GM23338 (cell line): ENCODE data around the gene OSBPL3. TPM values are rescaled to one million over a fixed set of nuclear protein-coding genes. Genes with fewer than 3 reads are reported as not detected.

Source experiments
- ATAC-seq: fragments of 200-7000 bp; cut with Tn5 transposase; 3 replicates; pipeline ENCODE4 v1.9.1; 2020
- DNase-seq: peaks from one replicate; pipeline ENCODE4 v3.0.0-alpha.2; 2015; ENCODE audit warnings: low spot score
- H2AFZ ChIP-seq: fragments of 200-600 bp; sonication (generic); 2 replicates; pipeline ENCODE4 v1.8.0; 2016; ENCODE audit warnings: antibody characterized with exemption, mild to moderate bottlenecking, moderate library complexity
- H3F3A ChIP-seq: fragments of 200-600 bp; sonication (generic); replicated peaks from 2 replicates; pipeline ENCODE4 v1.8.0; 2017; ENCODE audit warnings: antibody characterized with exemption, mixed run types, low read depth
- H3K27ac ChIP-seq: fragments of 200-600 bp; sonication (generic); 2 replicates; pipeline ENCODE4 v1.6.1; 2016; ENCODE audit warnings: low read depth
- H3K27me3 ChIP-seq: fragments of 200-600 bp; sonication (generic); 2 replicates; pipeline ENCODE4 v1.8.0; 2016; ENCODE audit warnings: mild to moderate bottlenecking, mixed run types, moderate library complexity; ENCODE audit not compliant: insufficient read depth
- H3K36me3 ChIP-seq: fragments of 200-600 bp; sonication (generic); 2 replicates; pipeline ENCODE4 v1.8.0; 2016; ENCODE audit warnings: mild to moderate bottlenecking; ENCODE audit not compliant: insufficient read depth
- H3K4me1 ChIP-seq: fragments of 200-600 bp; sonication (generic); 2 replicates; pipeline ENCODE4 v1.8.0; 2016; ENCODE audit warnings: mild to moderate bottlenecking, moderate library complexity; ENCODE audit not compliant: insufficient read depth
- H3K4me2 ChIP-seq: fragments of 200-600 bp; sonication (generic); 2 replicates; pipeline ENCODE4 v1.7.1; 2017; ENCODE audit warnings: mixed run types
- H3K4me3 ChIP-seq: fragments of 200-600 bp; sonication (generic); 2 replicates; pipeline ENCODE4 v1.6.1; 2016; ENCODE audit warnings: mixed run types
- H3K79me2 ChIP-seq: fragments of 200-600 bp; sonication (generic); replicated peaks from 2 replicates; pipeline ENCODE4 v1.8.0; 2017; ENCODE audit warnings: mild to moderate bottlenecking; ENCODE audit not compliant: insufficient read depth
- H3K9me2 ChIP-seq: fragments of 200-600 bp; sonication (generic); 2 replicates; pipeline ENCODE4 v1.8.0; 2017; ENCODE audit not compliant: insufficient read depth
- H4K20me1 ChIP-seq: fragments of 200-600 bp; sonication (generic); replicated peaks from 2 replicates; pipeline ENCODE4 v1.8.0; 2017; ENCODE audit warnings: mild to moderate bottlenecking; ENCODE audit not compliant: insufficient read depth
- H3K27ac Mint-ChIP-seq: 2 replicates; pipeline ENCODE4 v1.8.0; 2020; ENCODE audit warnings: inconsistent platforms, mild to moderate bottlenecking, moderate library complexity, mixed read lengths
- H3K27me3 Mint-ChIP-seq: 3 replicates; pipeline ENCODE4 v1.8.0; 2022; ENCODE audit warnings: low read depth, mild to moderate bottlenecking, moderate library complexity, mixed read lengths, inconsistent platforms; ENCODE audit not compliant: insufficient read depth, poor library complexity
- H3K36me3 Mint-ChIP-seq: 3 replicates; pipeline ENCODE4 v1.8.0; 2021; ENCODE audit warnings: low read depth, mild to moderate bottlenecking, inconsistent platforms, moderate library complexity, mixed read lengths
- H3K4me1 Mint-ChIP-seq: 3 replicates; pipeline ENCODE4 v1.8.0; 2020; ENCODE audit warnings: mild to moderate bottlenecking, inconsistent platforms, mixed read lengths
- H3K4me3 Mint-ChIP-seq: 3 replicates; pipeline ENCODE4 v1.8.0; 2021; ENCODE audit warnings: moderate library complexity, mild to moderate bottlenecking, inconsistent platforms, mixed read lengths
- H3K9me3 Mint-ChIP-seq: 3 replicates; pipeline ENCODE4 v1.8.0; 2020; ENCODE audit warnings: moderate library complexity, mild to moderate bottlenecking, inconsistent platforms, mixed read lengths
- POLR2AphosphoS5 ChIP-seq: IDR thresholded peaks from 2 replicates; pipeline ENCODE4 v1.6.1; 2016; ENCODE audit warnings: antibody characterized with exemption, low read depth
- polyA plus RNA-seq: library from polyadenylated mRNA; unstranded; fragments of >200 nt; fragmentation: Nextera tagmentation; extraction: Ambion mirVana; gene quantifications from 2 replicates; pipeline ENCODE4 v1.2.1, GENCODE V29; 2016
- total RNA-seq: library from RNA; depleted of rRNA; stranded (reverse); fragments of >200 nt; shearing (Covaris generic); gene quantifications from 2 replicates; pipeline ENCODE4 v1.2.3, GENCODE V29; 2014
- TF ChIP-seq, protein P1 (sequence below): IDR thresholded peaks from one replicate; pipeline ENCODE4 v1.6.1; 2018; ENCODE audit warnings: antibody characterized with exemption; ENCODE audit not compliant: unreplicated experiment
- TF ChIP-seq, protein P2 (sequence below): fragments of 250-450 bp; sonication (Bioruptor Pico); IDR thresholded peaks from 2 replicates; pipeline ENCODE4 v1.5.0; 2020; ENCODE audit warnings: mild to moderate bottlenecking, moderate library complexity

Gene OSBPL3
- total and polyA plus RNA-seq, 2 experiments from 2014 or later: 7.2 to 15.7 TPM

GRCh38 chr7:24830440-24831050 lies 149.4 kb downstream of the OSBPL3 start:
- ATAC-seq (no peak), DNase-seq (no peak)
- H3K4me3 Mint-ChIP-seq: no peak overlapping the region
- Histone ChIP-seq H3F3A (no peaks in the 10 kb centered on the region), H3K4me2 (no peak overlapping the region), H2AFZ (no peak overlapping the region), H4K20me1 (no peaks in the 10 kb centered on the region), H3K27ac (no peak overlapping the region), H3K36me3 (no peaks in the 10 kb centered on the region; the same call in 1 of the 2 replicates), H3K27me3 (no peaks in the 10 kb centered on the region), H3K9me2 (no peaks in the 10 kb centered on the region), H3K4me1 (no peaks in the 10 kb centered on the region), H3K4me3 (no peak overlapping the region), H3K79me2 (no peaks in the 10 kb centered on the region)
- TF ChIP-seq, protein P1, sequence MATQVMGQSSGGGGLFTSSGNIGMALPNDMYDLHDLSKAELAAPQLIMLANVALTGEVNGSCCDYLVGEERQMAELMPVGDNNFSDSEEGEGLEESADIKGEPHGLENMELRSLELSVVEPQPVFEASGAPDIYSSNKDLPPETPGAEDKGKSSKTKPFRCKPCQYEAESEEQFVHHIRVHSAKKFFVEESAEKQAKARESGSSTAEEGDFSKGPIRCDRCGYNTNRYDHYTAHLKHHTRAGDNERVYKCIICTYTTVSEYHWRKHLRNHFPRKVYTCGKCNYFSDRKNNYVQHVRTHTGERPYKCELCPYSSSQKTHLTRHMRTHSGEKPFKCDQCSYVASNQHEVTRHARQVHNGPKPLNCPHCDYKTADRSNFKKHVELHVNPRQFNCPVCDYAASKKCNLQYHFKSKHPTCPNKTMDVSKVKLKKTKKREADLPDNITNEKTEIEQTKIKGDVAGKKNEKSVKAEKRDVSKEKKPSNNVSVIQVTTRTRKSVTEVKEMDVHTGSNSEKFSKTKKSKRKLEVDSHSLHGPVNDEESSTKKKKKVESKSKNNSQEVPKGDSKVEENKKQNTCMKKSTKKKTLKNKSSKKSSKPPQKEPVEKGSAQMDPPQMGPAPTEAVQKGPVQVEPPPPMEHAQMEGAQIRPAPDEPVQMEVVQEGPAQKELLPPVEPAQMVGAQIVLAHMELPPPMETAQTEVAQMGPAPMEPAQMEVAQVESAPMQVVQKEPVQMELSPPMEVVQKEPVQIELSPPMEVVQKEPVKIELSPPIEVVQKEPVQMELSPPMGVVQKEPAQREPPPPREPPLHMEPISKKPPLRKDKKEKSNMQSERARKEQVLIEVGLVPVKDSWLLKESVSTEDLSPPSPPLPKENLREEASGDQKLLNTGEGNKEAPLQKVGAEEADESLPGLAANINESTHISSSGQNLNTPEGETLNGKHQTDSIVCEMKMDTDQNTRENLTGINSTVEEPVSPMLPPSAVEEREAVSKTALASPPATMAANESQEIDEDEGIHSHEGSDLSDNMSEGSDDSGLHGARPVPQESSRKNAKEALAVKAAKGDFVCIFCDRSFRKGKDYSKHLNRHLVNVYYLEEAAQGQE: no peak
- TF ChIP-seq, protein P2, sequence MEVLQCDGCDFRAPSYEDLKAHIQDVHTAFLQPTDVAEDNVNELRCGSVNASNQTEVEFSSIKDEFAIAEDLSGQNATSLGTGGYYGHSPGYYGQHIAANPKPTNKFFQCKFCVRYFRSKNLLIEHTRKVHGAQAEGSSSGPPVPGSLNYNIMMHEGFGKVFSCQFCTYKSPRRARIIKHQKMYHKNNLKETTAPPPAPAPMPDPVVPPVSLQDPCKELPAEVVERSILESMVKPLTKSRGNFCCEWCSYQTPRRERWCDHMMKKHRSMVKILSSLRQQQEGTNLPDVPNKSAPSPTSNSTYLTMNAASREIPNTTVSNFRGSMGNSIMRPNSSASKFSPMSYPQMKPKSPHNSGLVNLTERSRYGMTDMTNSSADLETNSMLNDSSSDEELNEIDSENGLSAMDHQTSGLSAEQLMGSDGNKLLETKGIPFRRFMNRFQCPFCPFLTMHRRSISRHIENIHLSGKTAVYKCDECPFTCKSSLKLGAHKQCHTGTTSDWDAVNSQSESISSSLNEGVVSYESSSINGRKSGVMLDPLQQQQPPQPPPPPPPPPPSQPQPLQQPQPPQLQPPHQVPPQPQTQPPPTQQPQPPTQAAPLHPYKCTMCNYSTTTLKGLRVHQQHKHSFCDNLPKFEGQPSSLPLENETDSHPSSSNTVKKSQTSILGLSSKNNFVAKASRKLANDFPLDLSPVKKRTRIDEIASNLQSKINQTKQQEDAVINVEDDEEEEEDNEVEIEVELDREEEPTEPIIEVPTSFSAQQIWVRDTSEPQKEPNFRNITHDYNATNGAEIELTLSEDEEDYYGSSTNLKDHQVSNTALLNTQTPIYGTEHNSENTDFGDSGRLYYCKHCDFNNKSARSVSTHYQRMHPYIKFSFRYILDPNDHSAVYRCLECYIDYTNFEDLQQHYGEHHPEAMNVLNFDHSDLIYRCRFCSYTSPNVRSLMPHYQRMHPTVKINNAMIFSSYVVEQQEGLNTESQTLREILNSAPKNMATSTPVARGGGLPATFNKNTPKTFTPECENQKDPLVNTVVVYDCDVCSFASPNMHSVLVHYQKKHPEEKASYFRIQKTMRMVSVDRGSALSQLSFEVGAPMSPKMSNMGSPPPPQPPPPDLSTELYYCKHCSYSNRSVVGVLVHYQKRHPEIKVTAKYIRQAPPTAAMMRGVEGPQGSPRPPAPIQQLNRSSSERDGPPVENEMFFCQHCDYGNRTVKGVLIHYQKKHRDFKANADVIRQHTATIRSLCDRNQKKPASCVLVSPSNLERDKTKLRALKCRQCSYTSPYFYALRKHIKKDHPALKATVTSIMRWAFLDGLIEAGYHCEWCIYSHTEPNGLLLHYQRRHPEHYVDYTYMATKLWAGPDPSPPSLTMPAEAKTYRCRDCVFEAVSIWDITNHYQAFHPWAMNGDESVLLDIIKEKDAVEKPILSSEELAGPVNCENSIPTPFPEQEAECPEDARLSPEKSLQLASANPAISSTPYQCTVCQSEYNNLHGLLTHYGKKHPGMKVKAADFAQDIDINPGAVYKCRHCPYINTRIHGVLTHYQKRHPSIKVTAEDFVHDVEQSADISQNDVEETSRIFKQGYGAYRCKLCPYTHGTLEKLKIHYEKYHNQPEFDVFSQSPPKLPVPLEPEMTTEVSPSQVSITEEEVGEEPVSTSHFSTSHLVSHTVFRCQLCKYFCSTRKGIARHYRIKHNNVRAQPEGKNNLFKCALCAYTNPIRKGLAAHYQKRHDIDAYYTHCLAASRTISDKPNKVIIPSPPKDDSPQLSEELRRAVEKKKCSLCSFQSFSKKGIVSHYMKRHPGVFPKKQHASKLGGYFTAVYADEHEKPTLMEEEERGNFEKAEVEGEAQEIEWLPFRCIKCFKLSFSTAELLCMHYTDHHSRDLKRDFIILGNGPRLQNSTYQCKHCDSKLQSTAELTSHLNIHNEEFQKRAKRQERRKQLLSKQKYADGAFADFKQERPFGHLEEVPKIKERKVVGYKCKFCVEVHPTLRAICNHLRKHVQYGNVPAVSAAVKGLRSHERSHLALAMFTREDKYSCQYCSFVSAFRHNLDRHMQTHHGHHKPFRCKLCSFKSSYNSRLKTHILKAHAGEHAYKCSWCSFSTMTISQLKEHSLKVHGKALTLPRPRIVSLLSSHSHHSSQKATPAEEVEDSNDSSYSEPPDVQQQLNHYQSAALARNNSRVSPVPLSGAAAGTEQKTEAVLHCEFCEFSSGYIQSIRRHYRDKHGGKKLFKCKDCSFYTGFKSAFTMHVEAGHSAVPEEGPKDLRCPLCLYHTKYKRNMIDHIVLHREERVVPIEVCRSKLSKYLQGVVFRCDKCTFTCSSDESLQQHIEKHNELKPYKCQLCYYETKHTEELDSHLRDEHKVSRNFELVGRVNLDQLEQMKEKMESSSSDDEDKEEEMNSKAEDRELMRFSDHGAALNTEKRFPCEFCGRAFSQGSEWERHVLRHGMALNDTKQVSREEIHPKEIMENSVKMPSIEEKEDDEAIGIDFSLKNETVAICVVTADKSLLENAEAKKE (CRISPR knock-in tag): no peak
- no peak for TF ChIP-seq POLR2AphosphoS5
- H3K9me3 Mint-ChIP-seq: no peaks in the 10 kb centered on the region
- H3K4me1 Mint-ChIP-seq: peaks cover 2% of the 10 kb centered on the region; the same call in 1 of the 3 replicates
- H3K27me3 Mint-ChIP-seq: peaks cover 3% of the 10 kb centered on the region
- no peak overlapping the region for H3K27ac Mint-ChIP-seq
- H3K36me3 Mint-ChIP-seq: no peaks in the 10 kb centered on the region
